K562 (cell line): Measurements from ENCODE around the gene CLDND1. TPM values are rescaled to one million over a fixed set of nuclear protein-coding genes. Genes with fewer than 3 reads are reported as not detected.

Experiments
- ATAC-seq: fragments of 200-7000 bp; cut with Tn5 transposase; 3 replicates; pipeline ENCODE4 v1.9.1; 2020; ENCODE audit warnings: moderate library complexity
- BruUV-seq: library from RNA; stranded (reverse); fragments of 400-500 nt; replicated peaks from 2 replicates; lab custom pipeline; 2021; lab: Mats Ljungman, UMichigan
- CTCF ChIA-PET: fragments of 300-600 bp; formaldehyde crosslinking; extraction: SDS; loops from one replicate; lab custom pipeline; 2021; ENCODE audit warnings: low intra/inter-chr PET ratio; lab: Yijun Ruan, JAX
- POLR2A ChIA-PET: fragments of 300-600, 350-650 bp; sonication (Branson Sonifier 250); formaldehyde crosslinking; extraction: SDS; loops from one replicate; lab custom pipeline; 2021; ENCODE audit warnings: antibody characterized with exemption, inconsistent platforms; lab: Yijun Ruan, JAX
- DNase-seq, 4 experiments: peaks; one replicate each; pipeline versions ENCODE4 v3.0.0 to v3.0.0-alpha.2; 2011 to 2018; ENCODE audit warnings: low spot score in 3 of 4, mixed read lengths in 3 of 4; ENCODE audit errors: extremely low read depth in 1 of 4
- FAIRE-seq: peaks from 2 replicates; lab custom pipeline; 2011; peaks lifted over from hg19 to GRCh38; lab: Jason Lieb, UNC
- H2AFZ ChIP-seq: 2 replicates; pipeline ENCODE4 v1.6.0; 2011; ENCODE audit warnings: low read depth, low read length, control low read depth, inconsistent platforms
- H3K27ac ChIP-seq: fragments of 200-600 bp; 3 replicates; pipeline ENCODE4 v1.8.0; 2011; ENCODE audit warnings: low read depth, mild to moderate bottlenecking, control low read depth, inconsistent platforms, low read length, moderate library complexity, mixed read lengths; ENCODE audit errors: extremely low read depth
- H3K27me3 ChIP-seq, 2 experiments: fragments of 300-600 bp in 1 of 2; 2 replicates in 1 of 2; 3 replicates in 1 of 2; pipeline versions ENCODE4 v1.6.0 to v1.8.0; 2011; ENCODE audit warnings: inconsistent platforms in 2 of 2, low read length in 2 of 2, mild to moderate bottlenecking in 1 of 2, mixed read lengths in 1 of 2, moderate library complexity in 1 of 2; ENCODE audit not compliant: control insufficient read depth in 2 of 2, insufficient read depth in 2 of 2
- H3K36me3 ChIP-seq: fragments of 300-600 bp; 3 replicates; pipeline ENCODE4 v1.8.0; 2011; ENCODE audit warnings: mild to moderate bottlenecking, low read length, inconsistent platforms; ENCODE audit not compliant: control insufficient read depth, insufficient read depth
- H3K4me1 ChIP-seq, 2 experiments: fragments of 200-600 bp in 1 of 2; replicated peaks in 1 of 2; 2 replicates in 1 of 2; 3 replicates in 1 of 2; pipeline versions ENCODE4 v1.5.1 to v1.8.0; 2011; ENCODE audit warnings: inconsistent platforms in 2 of 2, low read length in 2 of 2, mild to moderate bottlenecking in 1 of 2, mixed read lengths in 1 of 2, moderate library complexity in 1 of 2; ENCODE audit not compliant: control insufficient read depth in 2 of 2, insufficient read depth in 2 of 2
- H3K4me2 ChIP-seq: 2 replicates; pipeline ENCODE4 v1.6.1; 2011; ENCODE audit warnings: low read length, control low read depth, inconsistent platforms, mixed read lengths; ENCODE audit not compliant: insufficient read depth
- H3K4me3 ChIP-seq: fragments of 200-600 bp; sonication (generic), shearing (Covaris generic); 2 replicates; pipeline ENCODE4 v1.5.1; 2016; ENCODE audit warnings: control low read depth, inconsistent platforms
- H3K79me2 ChIP-seq: fragments of 200-600 bp; 3 replicates; pipeline ENCODE4 v1.8.0; 2011; ENCODE audit warnings: low read length, inconsistent platforms; ENCODE audit not compliant: control insufficient read depth, insufficient read depth
- H3K9ac ChIP-seq, 2 experiments: 2 replicates each; pipeline versions ENCODE4 v1.6.0 to v1.6.1; 2011; ENCODE audit warnings: low read depth in 2 of 2, low read length in 2 of 2, control low read depth in 1 of 2, inconsistent platforms in 1 of 2, mild to moderate bottlenecking in 1 of 2, mixed read lengths in 1 of 2; ENCODE audit not compliant: insufficient read depth in 1 of 2
- H3K9me1 ChIP-seq: one replicate; pipeline ENCODE4 v1.6.0; 2011; ENCODE audit warnings: inconsistent platforms, mild to moderate bottlenecking, low read length, moderate library complexity; ENCODE audit not compliant: control insufficient read depth, insufficient read depth
- H3K9me3 ChIP-seq: replicated peaks from 2 replicates; pipeline ENCODE4 v1.5.1; 2011; ENCODE audit warnings: low read depth, low read length, inconsistent platforms; ENCODE audit not compliant: control insufficient read depth, insufficient read depth
- H4K20me1 ChIP-seq: replicated peaks from 2 replicates; pipeline ENCODE4 v1.6.1; 2011; ENCODE audit warnings: low read length, inconsistent platforms, mixed read lengths; ENCODE audit not compliant: control insufficient read depth, insufficient read depth
- ESRRA ChIP-seq: fragments of 450-650 bp; IDR thresholded peaks from 2 replicates; pipeline ENCODE4 v1.6.1; 2014; ENCODE audit warnings: low read depth, mild to moderate bottlenecking, moderate library complexity, borderline replicate concordance
- KAT8 ChIP-seq: fragments of 450-650 bp; IDR thresholded peaks from 2 replicates; pipeline ENCODE4 v1.6.1; 2016; ENCODE audit warnings: low read depth, mild to moderate bottlenecking
- MEIS2 ChIP-seq: fragments of 450-650 bp; IDR thresholded peaks from 2 replicates; pipeline ENCODE4 v1.6.1; 2014; ENCODE audit warnings: mild to moderate bottlenecking; ENCODE audit not compliant: partially characterized antibody
- PBX2 ChIP-seq, 2 experiments: IDR thresholded peaks in 1 of 2; conservative IDR thresholded peaks in 1 of 2; 2 replicates each; pipeline ENCODE4 v1.6.1; 2016; ENCODE audit warnings: low read depth in 2 of 2, mild to moderate bottlenecking in 1 of 2, missing compliant biosample characterization in 1 of 2, missing genetic modification characterization in 1 of 2, moderate library complexity in 1 of 2
- PKNOX1 ChIP-seq: fragments of 450-650 bp; IDR thresholded peaks from 2 replicates; pipeline ENCODE4 v1.6.1; 2016
- ZSCAN29 ChIP-seq: fragments of 450-650 bp; IDR thresholded peaks from 2 replicates; pipeline ENCODE4 v1.6.1; 2017
- WGBS: fragments of 100-300 bp; shearing (Covaris generic); methylation state at CpG from one replicate; pipeline ENCODE4 v1.1.6; 2016; ENCODE audit warnings: low coverage, mixed read lengths; ENCODE audit not compliant: insufficient coverage; ENCODE audit errors: missing lambda C conversion rate; 5-methylcytosine and 5-hydroxymethylcytosine counted together
- in situ Hi-C: fragments of 300-500 bp; cut with MboI; formaldehyde crosslinking; loops from 4 replicates; pipeline ENCODE4 v1.15.0; 2018; ENCODE audit warnings: inconsistent platforms, mixed read lengths
- intact Hi-C: fragments of 100-400 bp; cut with micrococcal nuclease; formaldehyde crosslinking; loops from 2 replicates; pipeline ENCODE4 v1.14.2; 2022
- polyA plus RNA-seq, 8 experiments: library from polyadenylated mRNA; depleted of rRNA in 4 of 8; stranded (reverse) in 5 of 8; unstranded in 3 of 8; fragments of >200 nt; fragmentation: Nextera tagmentation in 2 of 8; fragmentation: Illumina TruSeq in 1 of 8; extraction: Ambion mirVana in 2 of 8; extraction: Trizol in 1 of 8; gene quantifications; 2 replicates each; pipeline versions ENCODE4 v1.2.1 to v1.2.3, GENCODE V29; 2011 to 2014; ENCODE audit warnings: inconsistent platforms in 1 of 8, missing spikeins in 1 of 8
- total RNA-seq, 7 experiments: library from RNA; depleted of rRNA in 6 of 7; stranded (reverse); fragments of >200 nt in 6 of 7; fragmentation: Illumina TruSeq in 2 of 7; extraction: Trizol in 2 of 7; gene quantifications; 2 replicates each; pipeline versions ENCODE4 v1.2.1 to v1.2.3, GENCODE V29; 2011 to 2021; ENCODE audit warnings: low replicate concordance in 1 of 7

The CLDND1 gene
- total and polyA plus RNA-seq, 9 of the 15 experiments (the other 6 are each of a cell fraction or from before 2014, with no cell fraction given), result 29.2 to 141 (median 60.7) TPM

- no peaks in the 10 kb centered on the region for H3K9me1 ChIP-seq
- ATAC-seq, result peak; percentile 61; the same call in 2 of the 3 replicates
- peaks cover 6 to 9% of the 10 kb centered on the region in 2 experiments; a peak in 3 of 5 replicates for H3K4me1 ChIP-seq
- WGBS, result 64% methylated on average over 7 of the region's 8 CpGs
- no peaks in the 10 kb centered on the region for H3K79me2 ChIP-seq
- H3K4me3 ChIP-seq, result no peak overlapping the region
- FAIRE-seq, result no peak
- no peak overlapping the region for H3K27ac ChIP-seq
- intact Hi-C loops (no loop called here), in situ Hi-C loops (no loop called here)
- TF ChIP-seq ESRRA (peak; percentile 26; the same call in 1 of the 2 replicates), MEIS2 (peak; percentile 42), ZSCAN29 (no peak), PKNOX1 (peak; percentile 43; the same call in 1 of the 2 replicates), KAT8 (no peak), PBX2 (CRISPR knock-in tag; IDR thresholded peaks at IDR 0.05; ENCODE audit: low read depth) (no peak), PBX2 (tag; conservative IDR thresholded peaks at IDR 0.05; ENCODE audit: low read depth) (0 out of 2 replicates have a peak, but pooled peaks have one; percentile 8)
- no peaks in the 10 kb centered on the region for H3K9me3 ChIP-seq
- peak overlapping the region; percentile 62 for H2AFZ ChIP-seq
- no peak overlapping the region for H3K9ac ChIP-seq
- H4K20me1 ChIP-seq, result no peaks in the 10 kb centered on the region
- H3K4me2 ChIP-seq, result no peak overlapping the region
- ChIA-PET POLR2A (interaction anchor here (0.6 kb wide), 1 partner anchor 381 kb away, joined by 3 read pairs; no protein-coding TSS in a partner anchor), CTCF (no interaction called here)
- no peaks in the 10 kb centered on the region for H3K36me3 ChIP-seq
- peak in 1 of 4 experiments; percentile 14 for DNase-seq
- H3K27me3 ChIP-seq, result no peaks in the 10 kb centered on the region
- no TSS peak for BruUV-seq
Observed at GRCh38 chr3:98529856-98530459, 7.3 kb upstream of the CLDND1 start.
